NCI-H146 treated with DMSO at 0.1 percent for 48 hours (cell line): ENCODE data around the gene SERPINI2.

Source experiments
- DNase-seq: peaks from one replicate; lab custom pipeline; 2025; ENCODE audit not compliant: unreplicated experiment; lab: John Stamatoyannopoulos, UW

SERPINI2 gene

GRCh38 chr3:167473863-167474262, at the start of gene SERPINI2:
Gene SERPINI2, minus strand, starts transcription at chr3:167474042. Its CDS starts 2,208 bp downstream, at chr3:167471834.
- no peak for DNase-seq

- DNase-seq: no peak
Observed at GRCh38 chr3:167521006-167521355, 47.1 kb upstream of the SERPINI2 start.

GRCh38 chr3:167520266-167521005, 46.6 kb upstream of the SERPINI2 start:
- DNase-seq: no peak

GRCh38 chr3:167507954-167508353, 34.1 kb upstream of the SERPINI2 start:
- DNase-seq: no peak

GRCh38 chr3:167502401-167502800, 28.6 kb upstream of the SERPINI2 start:
- no peak for DNase-seq

- no peak for DNase-seq
Observed at GRCh38 chr3:167501941-167502340, 28.1 kb upstream of the SERPINI2 start.

GRCh38 chr3:167497903-167498302, 24.1 kb upstream of the SERPINI2 start:
- no peak for DNase-seq

- no peak for DNase-seq
Observed at GRCh38 chr3:167493244-167493643, 19.4 kb upstream of the SERPINI2 start.

- DNase-seq: no peak
Observed at GRCh38 chr3:167491621-167492020, 17.8 kb upstream of the SERPINI2 start.

GRCh38 chr3:167489571-167489970, 15.7 kb upstream of the SERPINI2 start:
- no peak for DNase-seq

GRCh38 chr3:167487556-167487955, 13.7 kb upstream of the SERPINI2 start:
- DNase-seq: no peak

- DNase-seq: no peak
Observed at GRCh38 chr3:167484551-167484950, 10.7 kb upstream of the SERPINI2 start.

GRCh38 chr3:167483708-167484475, 10.1 kb upstream of the SERPINI2 start:
- DNase-seq: no peak

GRCh38 chr3:167481164-167481563, 7.3 kb upstream of the SERPINI2 start:
- DNase-seq: no peak

- no peak for DNase-seq
Observed at GRCh38 chr3:167480748-167481147, 6.9 kb upstream of the SERPINI2 start.

GRCh38 chr3:167469381-167469780, 4.5 kb downstream of the SERPINI2 start:
- no peak for DNase-seq

GRCh38 chr3:167467848-167468611, 5.8 kb downstream of the SERPINI2 start:
- no peak for DNase-seq

GRCh38 chr3:167466966-167467365, 6.9 kb downstream of the SERPINI2 start:
- no peak for DNase-seq

- no peak for DNase-seq
Observed at GRCh38 chr3:167456157-167456799, 17.6 kb downstream of the SERPINI2 start.

GRCh38 chr3:167453815-167454214, 20.0 kb downstream of the SERPINI2 start:
- no peak for DNase-seq

- DNase-seq: no peak
Observed at GRCh38 chr3:167451282-167451681, 22.6 kb downstream of the SERPINI2 start.
